ENCODE data around the gene LIPH. TPM values are rescaled to one million over a fixed set of nuclear protein-coding genes. Genes with fewer than 3 reads are reported as not detected.
A peak's percentile ranks its signal among the peaks of the same experiment; 100 is the strongest.
"Not testable (repeated sequence)": the region's sequence is repeated elsewhere in the genome, so short reads cannot be mapped to it uniquely, and the experiment has no call there.

LIPH gene
- polyA plus RNA-seq, 6 donors from 2014 or later: 0.20 TPM; not detected in 5

DNA sequence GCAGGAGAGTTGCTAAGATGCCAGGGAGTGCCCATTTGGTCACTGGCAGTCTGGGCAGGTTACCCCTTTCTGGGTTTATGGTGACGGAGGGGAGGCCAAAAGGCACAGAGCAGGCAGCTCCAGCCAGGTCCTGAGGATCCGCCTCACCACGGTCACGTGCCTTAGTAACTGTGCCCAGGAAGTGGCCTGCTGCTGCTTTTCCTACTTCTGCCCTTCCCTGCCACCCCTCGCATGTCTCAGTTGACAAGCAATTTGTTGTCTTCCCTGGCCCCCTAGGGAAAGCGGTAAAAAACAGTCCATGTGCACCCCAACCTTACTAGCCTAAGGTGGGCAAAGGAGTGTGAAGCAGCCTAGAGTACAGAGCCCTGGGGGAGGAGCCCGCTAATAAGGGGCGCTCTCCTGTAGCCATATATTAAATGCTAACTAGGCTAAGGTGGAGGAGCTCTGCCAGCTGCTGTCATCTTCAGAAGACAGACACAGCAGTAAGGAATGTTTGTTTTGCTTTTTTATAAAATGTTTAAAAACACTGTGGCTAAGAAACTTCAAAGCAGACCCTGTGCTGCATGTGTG, 9.1 kb upstream of the LIPH start:
- Mint-ChIP-seq H3K27ac (peak overlapping the region in 1 of 6 donors; percentile 11), H3K9me3 (no peaks in the 10 kb centered on the region), H3K4me3 (peak overlapping the region in 2 of 8 donors; percentile 1 to 21), H3K36me3 (no peaks in the 10 kb centered on the region), H3K4me1 (peaks cover 8 to 20% (median 16%) of the 10 kb centered on the region in 3 donors), H3K27me3 (peaks cover 8 to 13% (median 10%) of the 10 kb centered on the region in 3 donors)
- DNase-seq (no peak), ATAC-seq (ENCODE audit: low read depth in 2 of 2) (no peak)

DNA sequence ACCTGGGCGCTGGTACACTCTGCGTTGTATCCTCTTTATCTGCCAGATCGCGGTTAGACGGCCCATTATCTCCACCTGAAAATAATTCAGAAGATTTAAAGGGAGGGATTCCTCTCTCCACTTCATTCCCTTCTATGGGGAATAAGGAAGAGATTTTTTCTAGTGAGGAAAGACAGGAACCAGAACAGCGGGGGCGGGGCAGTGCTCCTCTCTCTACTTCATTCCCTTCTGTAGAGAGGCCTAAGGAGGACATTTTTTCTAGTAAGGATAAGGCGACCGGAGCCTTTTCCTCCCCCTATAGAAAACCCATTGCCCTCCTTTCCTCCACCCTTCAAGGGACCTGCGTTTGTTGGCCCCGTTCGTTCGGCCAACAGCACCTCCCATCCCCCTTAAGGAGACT, 8.3 kb upstream of the LIPH start:
- peaks cover 8 to 13% (median 10%) of the 10 kb centered on the region in 3 donors for H3K27me3 Mint-ChIP-seq
- H3K4me3 Mint-ChIP-seq: peak overlapping the region in 1 of 8 donors; percentile 27
- DNase-seq (no peak), ATAC-seq (ENCODE audit: low read depth in 2 of 2) (no peak)
- H3K9me3 Mint-ChIP-seq: no peaks in the 10 kb centered on the region
- peak overlapping the region in 1 of 6 donors; percentile 69 for H3K27ac Mint-ChIP-seq
- H3K4me1 Mint-ChIP-seq: peaks cover 8 to 20% (median 16%) of the 10 kb centered on the region in 3 donors
- H3K36me3 Mint-ChIP-seq: no peaks in the 10 kb centered on the region

- Mint-ChIP-seq H3K27me3 (peaks cover 8 to 13% (median 10%) of the 10 kb centered on the region in 3 donors), H3K4me1 (peaks cover 8 to 20% (median 16%) of the 10 kb centered on the region in 3 donors), H3K36me3 (no peaks in the 10 kb centered on the region), H3K27ac (no peak overlapping the region), H3K9me3 (no peaks in the 10 kb centered on the region), H3K4me3 (peak overlapping the region in 6 of 8 donors; percentile 42 to 88 (median 82))
- no peak for DNase-seq
- ATAC-seq (ENCODE audit: low read depth in 2 of 2): no peak
Measured at GRCh38 chr3:185559706-185560090, 7.3 kb upstream of the LIPH start.

GRCh38 chr3:185558395-185558794, 6.0 kb upstream of the LIPH start:
- H3K27ac Mint-ChIP-seq: no peak overlapping the region
- H3K36me3 Mint-ChIP-seq: no peaks in the 10 kb centered on the region
- DNase-seq (no peak), ATAC-seq (ENCODE audit: low read depth in 2 of 2) (no peak)
- H3K4me3 Mint-ChIP-seq: peak overlapping the region in 1 of 8 donors; percentile 80
- H3K9me3 Mint-ChIP-seq: no peaks in the 10 kb centered on the region
- H3K4me1 Mint-ChIP-seq: peaks cover 8 to 20% (median 16%) of the 10 kb centered on the region in 3 donors
- peaks cover 8 to 13% (median 10%) of the 10 kb centered on the region in 3 donors for H3K27me3 Mint-ChIP-seq

GRCh38 chr3:185556640-185557039, 4.3 kb upstream of the LIPH start:
- not testable (repeated sequence) for DNase-seq; H3K9me3 Mint-ChIP-seq; ATAC-seq (ENCODE audit: low read depth in 2 of 2); H3K36me3 Mint-ChIP-seq; H3K4me3 Mint-ChIP-seq
- Mint-ChIP-seq H3K27ac (peak overlapping the region in 1 of 6 donors; percentile 29), H3K4me1 (peaks cover 8 to 19% (median 16%) of the 10 kb centered on the region in 3 donors), H3K27me3 (peaks cover 7 to 13% (median 8%) of the 10 kb centered on the region in 3 donors)

GRCh38 chr3:185555860-185556347, 3.5 kb upstream of the LIPH start:
- no peaks in the 10 kb centered on the region for H3K9me3 Mint-ChIP-seq

GRCh38 chr3:185555101-185555501, 2.7 kb upstream of the LIPH start:
- H3K27me3 Mint-ChIP-seq: peaks cover 7 to 8% (median 7%) of the 10 kb centered on the region in 3 donors
- ATAC-seq (ENCODE audit: low read depth in 2 of 2) (no peak), DNase-seq (no peak)
- peak overlapping the region in 1 of 6 donors; percentile 15 for H3K27ac Mint-ChIP-seq
- H3K4me1 Mint-ChIP-seq: peaks cover 8 to 15% (median 12%) of the 10 kb centered on the region in 3 donors
- no peaks in the 10 kb centered on the region for H3K36me3 Mint-ChIP-seq
- no peaks in the 10 kb centered on the region for H3K9me3 Mint-ChIP-seq
- no peak overlapping the region for H3K4me3 Mint-ChIP-seq

More at GRCh38 chr3:185555860-185556347, 3.5 kb upstream of the LIPH start:
- Mint-ChIP-seq H3K27me3 (peaks cover 7 to 13% (median 8%) of the 10 kb centered on the region in 3 donors), H3K4me3 (no peak overlapping the region), H3K36me3 (no peaks in the 10 kb centered on the region), H3K27ac (peak overlapping the region in 1 of 6 donors; percentile 54), H3K4me1 (peaks cover 8 to 15% (median 12%) of the 10 kb centered on the region in 3 donors)
- ATAC-seq (ENCODE audit: low read depth in 2 of 2) (no peak), DNase-seq (no peak)

DNA sequence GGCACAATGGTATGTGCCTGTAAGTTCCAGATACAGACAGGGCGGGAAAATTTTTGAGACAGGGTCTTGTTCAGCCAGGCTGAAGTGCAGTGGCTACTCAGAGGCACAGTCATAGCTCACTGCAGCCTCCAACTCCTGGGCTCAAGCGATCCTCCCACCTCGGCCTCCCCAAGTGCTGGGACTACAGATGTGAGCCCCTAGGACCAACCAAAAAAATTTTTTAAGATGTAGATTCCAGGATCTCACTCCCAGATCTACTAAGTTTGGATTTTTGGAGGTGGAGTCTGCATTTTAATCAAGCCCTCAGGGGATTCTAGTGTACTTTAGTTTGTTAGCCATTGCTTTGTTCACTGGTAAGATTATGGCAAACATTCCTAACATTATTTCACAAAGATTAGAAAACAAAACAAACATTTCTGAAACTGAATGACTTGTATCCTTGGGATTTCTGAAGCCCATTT, 2.7 kb downstream of the LIPH start:
- Mint-ChIP-seq H3K4me3 (no peak overlapping the region), H3K9me3 (no peaks in the 10 kb centered on the region), H3K27me3 (peaks cover 0 to under 1% (median 0%) of the 10 kb centered on the region in 3 donors), H3K27ac (no peak overlapping the region), H3K4me1 (peaks cover 0 to 5% (median 0%) of the 10 kb centered on the region in 3 donors), H3K36me3 (no peaks in the 10 kb centered on the region)
- ATAC-seq (ENCODE audit: low read depth in 2 of 2) (no peak), DNase-seq (no peak)

DNA sequence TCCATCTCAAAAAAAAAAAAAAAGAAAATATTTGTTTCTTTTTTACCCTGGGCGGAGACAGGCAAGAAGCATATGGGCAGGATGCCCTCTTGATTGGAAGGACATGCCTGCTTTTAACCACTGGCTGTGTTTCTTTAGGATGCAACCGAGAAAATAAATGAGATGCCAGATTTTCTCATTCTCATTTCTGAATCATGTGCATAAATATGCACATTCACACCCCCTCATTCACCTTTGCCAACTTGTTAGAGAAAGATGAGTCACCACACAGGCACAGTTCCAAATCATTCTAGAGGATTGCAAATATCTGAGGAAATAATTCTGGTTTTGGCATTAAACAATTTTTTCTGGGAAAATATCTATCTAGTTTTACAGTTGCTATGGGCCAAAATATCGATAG, 3.3 kb downstream of the LIPH start:
- ATAC-seq (ENCODE audit: low read depth in 2 of 2) (no peak), DNase-seq (no peak)
- Mint-ChIP-seq H3K36me3 (no peaks in the 10 kb centered on the region), H3K4me1 (peaks cover 0 to 5% (median 0%) of the 10 kb centered on the region in 3 donors), H3K9me3 (no peaks in the 10 kb centered on the region), H3K27ac (no peak overlapping the region), H3K27me3 (peaks cover 0 to 6% (median 0%) of the 10 kb centered on the region in 3 donors), H3K4me3 (no peak overlapping the region)

DNA sequence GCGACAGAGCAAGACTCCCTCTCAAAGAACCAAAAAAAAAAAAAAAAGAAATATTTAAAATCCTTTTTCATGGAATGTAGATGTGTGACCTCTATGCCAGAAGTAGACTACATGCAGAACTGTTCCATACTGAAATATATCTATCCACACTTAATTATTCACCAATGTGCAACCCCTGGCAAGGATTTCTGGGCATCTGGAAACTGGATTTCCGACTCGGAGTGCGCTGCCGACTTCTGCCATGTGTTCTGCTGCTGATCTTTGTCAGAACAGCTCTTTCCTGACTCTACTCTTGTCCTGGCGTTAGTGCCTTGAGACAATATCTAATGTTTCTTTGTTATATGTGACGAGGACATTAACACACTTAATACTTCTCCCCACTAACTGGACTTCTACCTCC, 11.7 kb downstream of the LIPH start:
- ATAC-seq (ENCODE audit: low read depth in 2 of 2) (no peak), DNase-seq (no peak)
- Mint-ChIP-seq H3K36me3 (no peaks in the 10 kb centered on the region), H3K4me1 (peaks cover 0 to 8% (median 5%) of the 10 kb centered on the region in 3 donors), H3K9me3 (no peaks in the 10 kb centered on the region), H3K27ac (no peak overlapping the region), H3K27me3 (peaks cover 0 to 16% (median 0%) of the 10 kb centered on the region in 3 donors), H3K4me3 (no peak overlapping the region)

DNA sequence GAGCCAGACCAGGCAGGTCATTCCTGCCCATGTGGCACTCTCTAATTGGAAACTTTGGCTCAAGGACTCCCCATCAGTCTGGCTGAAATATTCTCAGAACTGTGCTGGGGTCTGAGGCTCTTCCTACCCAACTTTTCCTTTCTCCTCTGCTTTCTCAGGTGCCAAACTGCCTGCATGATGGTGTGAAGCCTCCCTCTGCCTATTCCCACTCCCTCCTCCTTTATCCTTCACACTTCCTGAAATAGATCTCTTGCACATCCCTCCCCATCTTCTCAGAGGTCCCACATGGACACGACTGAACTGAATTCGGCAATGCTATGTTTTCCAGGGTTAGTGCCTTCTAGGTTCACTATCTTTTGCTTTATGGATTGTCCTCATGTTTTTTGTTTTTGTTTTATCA, 12.5 kb downstream of the LIPH start:
- no peaks in the 10 kb centered on the region for H3K36me3 Mint-ChIP-seq
- H3K27me3 Mint-ChIP-seq: peaks cover 0 to 16% (median 0%) of the 10 kb centered on the region in 3 donors
- DNase-seq (no peak), ATAC-seq (ENCODE audit: low read depth in 2 of 2) (no peak)
- peaks cover 0 to 8% (median 5%) of the 10 kb centered on the region in 3 donors for H3K4me1 Mint-ChIP-seq
- H3K4me3 Mint-ChIP-seq: no peak overlapping the region
- no peaks in the 10 kb centered on the region for H3K9me3 Mint-ChIP-seq
- no peak overlapping the region for H3K27ac Mint-ChIP-seq

- Mint-ChIP-seq H3K27ac (peak overlapping the region in 2 of 6 donors; percentile 16 to 40), H3K9me3 (no peaks in the 10 kb centered on the region), H3K4me3 (peak overlapping the region in 1 of 8 donors; percentile 24), H3K36me3 (no peaks in the 10 kb centered on the region), H3K27me3 (peaks cover 0 to 4% (median 0%) of the 10 kb centered on the region in 3 donors), H3K4me1 (peaks cover 0 to 8% (median 5%) of the 10 kb centered on the region in 3 donors)
- peak; percentile 47 to 65 for ATAC-seq (ENCODE audit: low read depth in 2 of 2)
- DNase-seq: no peak
Measured at GRCh38 chr3:185537369-185537970, 14.9 kb downstream of the LIPH start.

GRCh38 chr3:185534511-185534910, 17.9 kb downstream of the LIPH start:
- DNase-seq: no peak
- peaks cover 0 to 8% (median 5%) of the 10 kb centered on the region in 3 donors for H3K4me1 Mint-ChIP-seq
- H3K36me3 Mint-ChIP-seq: no peaks in the 10 kb centered on the region
- no peaks in the 10 kb centered on the region for H3K9me3 Mint-ChIP-seq
- H3K27me3 Mint-ChIP-seq: peaks cover 0 to 6% (median 4%) of the 10 kb centered on the region in 3 donors
- H3K27ac Mint-ChIP-seq: no peak overlapping the region
- no peak overlapping the region for H3K4me3 Mint-ChIP-seq
- no peak for ATAC-seq (ENCODE audit: low read depth in 2 of 2)

- Mint-ChIP-seq H3K4me3 (no peak overlapping the region), H3K27ac (no peak overlapping the region), H3K9me3 (no peaks in the 10 kb centered on the region), H3K36me3 (no peaks in the 10 kb centered on the region), H3K4me1 (peaks cover 0 to 8% (median 5%) of the 10 kb centered on the region in 3 donors), H3K27me3 (peaks cover 7 to 13% (median 9%) of the 10 kb centered on the region in 3 donors)
- ATAC-seq (ENCODE audit: low read depth in 2 of 2) (no peak), DNase-seq (no peak)
Measured at GRCh38 chr3:185532901-185533300, 19.5 kb downstream of the LIPH start.

Data from naive B cell (primary cell).